HG02623 (cell line): ENCODE measurements around the gene PKP3.
"Not testable (repeated sequence)": the region's sequence is repeated elsewhere in the genome, so short reads cannot be mapped to it uniquely, and the experiment has no call there.

Source experiments
- ATAC-seq: cut with Tn5 transposase; IDR thresholded peaks from one replicate; pipeline ENCODE4 v1.9.1; 2021; ENCODE audit warnings: moderate library complexity; ENCODE audit not compliant: unreplicated experiment

PKP3 gene

GRCh38 chr11:408154-409007 is 14.4 kb downstream of the PKP3 start:
- ATAC-seq: no peak

DNA sequence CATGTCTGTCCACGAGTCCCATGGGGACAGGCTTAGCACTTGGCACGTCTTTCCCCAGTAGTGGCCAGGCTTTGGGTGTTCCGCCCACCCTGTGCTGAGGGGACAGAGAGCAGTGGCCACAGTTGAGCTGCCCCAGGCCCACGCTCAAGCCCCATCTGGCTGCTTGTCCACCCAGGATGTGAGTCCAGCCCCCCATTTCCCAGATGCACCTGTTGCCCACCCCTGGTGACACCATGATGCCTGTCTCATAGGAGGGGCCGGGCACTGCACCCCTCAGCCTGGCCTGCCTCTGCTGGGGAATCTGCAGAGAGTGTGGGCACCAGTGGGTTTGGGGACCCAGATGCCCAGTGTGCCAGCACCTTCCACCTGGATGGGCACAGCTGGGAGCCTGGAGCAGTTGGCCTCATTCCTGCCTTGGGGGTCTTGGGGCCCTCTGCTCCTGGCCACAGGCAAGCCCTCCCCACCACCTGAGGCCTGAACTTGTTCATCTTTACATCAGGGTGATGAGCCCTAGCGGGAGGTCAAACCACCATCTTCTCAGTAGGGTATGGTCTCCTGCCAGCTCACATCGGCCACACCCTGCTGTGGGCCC is 15.1 kb downstream of the PKP3 start:
- ATAC-seq: no peak

GRCh38 chr11:409600-410483 is 15.8 kb downstream of the PKP3 start:
- ATAC-seq: no peak

GRCh38 chr11:410711-411110 is 16.7 kb downstream of the PKP3 start:
- not testable (repeated sequence) for ATAC-seq

- not testable (repeated sequence) for ATAC-seq
Observed at GRCh38 chr11:411520-411919, 17.5 kb downstream of the PKP3 start.

DNA sequence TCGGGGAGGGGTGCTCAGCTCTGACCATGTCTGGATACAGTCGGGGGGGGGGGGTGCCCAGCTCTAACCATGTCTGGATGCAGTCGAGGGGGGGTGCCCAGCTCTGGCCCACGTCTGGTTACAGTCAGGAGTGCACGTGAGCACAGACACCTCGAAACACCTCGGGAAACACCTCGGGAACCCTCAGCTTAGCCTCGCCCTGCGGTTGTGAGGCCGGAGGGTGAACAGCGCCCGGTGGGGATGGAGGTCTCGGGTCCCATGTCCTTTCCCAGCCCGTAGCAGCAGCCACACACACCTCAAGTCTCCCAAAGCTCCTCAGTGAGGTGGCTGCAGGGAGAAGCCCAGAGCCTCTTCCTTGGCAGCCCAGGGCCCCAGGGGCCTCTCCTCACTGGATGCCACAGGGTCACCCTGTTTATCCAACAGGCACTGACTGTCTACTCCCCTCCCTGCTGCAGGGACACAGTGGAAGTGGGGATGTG is 18.7 kb downstream of the PKP3 start:
- no peak for ATAC-seq

- no peak for ATAC-seq
Observed at GRCh38 chr11:413120-414081, 19.4 kb downstream of the PKP3 start.

DNA sequence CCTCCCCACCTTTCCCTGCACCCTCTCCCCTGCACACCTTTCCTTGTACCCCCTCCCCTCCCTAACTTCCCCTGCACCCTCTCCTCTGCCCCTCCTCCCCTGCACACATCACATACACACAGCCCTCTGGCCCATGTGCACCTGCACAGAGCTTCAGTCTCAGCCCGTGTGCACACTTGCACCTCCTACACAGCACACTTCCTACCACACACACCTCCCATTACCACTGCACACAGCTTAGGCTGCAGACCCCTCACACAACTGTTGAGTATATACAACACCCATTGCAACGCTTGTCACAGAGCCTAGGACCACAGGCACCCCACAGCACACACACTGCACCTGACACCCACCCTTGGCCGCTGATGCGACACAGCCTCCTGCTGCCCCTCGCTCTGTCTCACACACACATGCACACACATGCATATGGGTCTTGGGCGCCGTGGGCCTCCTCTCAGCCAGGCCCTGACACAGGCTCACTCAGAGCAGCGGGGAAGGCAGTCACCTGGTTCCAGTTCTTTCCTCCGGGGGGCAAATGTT is 20.4 kb downstream of the PKP3 start:
- ATAC-seq: no peak

DNA sequence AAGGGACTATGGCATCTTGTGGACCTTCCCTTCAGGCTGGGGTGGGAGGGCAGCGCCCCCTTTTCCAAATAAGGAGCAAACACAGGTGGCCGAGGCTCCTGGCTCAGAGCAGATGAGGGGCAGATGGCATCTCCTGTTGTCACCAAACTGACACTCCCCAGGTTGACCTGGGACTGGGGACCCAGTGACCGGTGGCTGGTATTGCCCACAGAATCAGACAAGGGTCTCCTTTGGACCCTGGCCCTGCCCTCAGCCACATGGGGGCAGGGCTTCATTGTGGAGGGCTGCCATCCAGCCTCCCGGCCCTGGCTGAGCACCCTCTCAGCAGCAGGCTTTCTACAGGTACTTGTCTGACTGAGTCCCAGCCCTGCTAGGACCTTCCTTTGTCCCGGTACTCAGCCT is 21.6 kb downstream of the PKP3 start:
- no peak for ATAC-seq

DNA sequence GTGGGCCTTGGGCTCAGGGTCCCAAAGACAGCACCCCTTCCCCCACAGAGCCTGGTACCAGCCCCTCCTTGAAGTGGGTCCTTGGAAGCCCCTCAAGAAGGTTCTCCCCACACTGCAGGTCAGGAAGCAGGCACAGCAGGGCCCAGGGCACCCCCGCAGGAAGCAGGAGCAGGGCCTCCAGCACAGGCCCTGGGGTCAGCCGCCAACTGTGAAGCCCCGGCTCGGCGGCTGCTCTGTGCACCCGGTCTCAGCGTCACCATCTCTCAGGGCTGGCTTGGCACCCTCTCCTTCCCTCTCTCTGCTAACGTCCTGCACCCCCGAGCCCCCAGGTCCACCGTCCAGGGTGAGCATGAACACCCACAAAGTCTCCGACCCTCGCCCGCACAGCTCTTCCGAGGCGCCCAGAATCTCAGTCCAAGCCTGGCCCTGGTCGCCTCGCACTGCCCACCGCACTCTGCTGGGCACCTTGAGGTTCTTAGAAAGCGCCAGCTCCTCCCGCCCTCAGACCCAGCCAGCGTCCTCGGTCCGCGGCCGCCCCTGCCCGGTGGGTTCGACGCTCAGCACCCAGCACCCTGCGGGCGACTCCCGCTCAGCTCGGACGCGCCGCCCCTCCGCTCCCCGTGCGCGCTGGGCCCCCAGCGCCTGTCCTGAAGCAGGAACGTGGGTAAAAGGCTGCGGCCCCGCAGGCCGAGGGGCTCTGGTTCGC is 22.2 kb downstream of the PKP3 start:
- no peak for ATAC-seq

- ATAC-seq: no peak
Observed at GRCh38 chr11:416757-417621, 23.0 kb downstream of the PKP3 start.

DNA sequence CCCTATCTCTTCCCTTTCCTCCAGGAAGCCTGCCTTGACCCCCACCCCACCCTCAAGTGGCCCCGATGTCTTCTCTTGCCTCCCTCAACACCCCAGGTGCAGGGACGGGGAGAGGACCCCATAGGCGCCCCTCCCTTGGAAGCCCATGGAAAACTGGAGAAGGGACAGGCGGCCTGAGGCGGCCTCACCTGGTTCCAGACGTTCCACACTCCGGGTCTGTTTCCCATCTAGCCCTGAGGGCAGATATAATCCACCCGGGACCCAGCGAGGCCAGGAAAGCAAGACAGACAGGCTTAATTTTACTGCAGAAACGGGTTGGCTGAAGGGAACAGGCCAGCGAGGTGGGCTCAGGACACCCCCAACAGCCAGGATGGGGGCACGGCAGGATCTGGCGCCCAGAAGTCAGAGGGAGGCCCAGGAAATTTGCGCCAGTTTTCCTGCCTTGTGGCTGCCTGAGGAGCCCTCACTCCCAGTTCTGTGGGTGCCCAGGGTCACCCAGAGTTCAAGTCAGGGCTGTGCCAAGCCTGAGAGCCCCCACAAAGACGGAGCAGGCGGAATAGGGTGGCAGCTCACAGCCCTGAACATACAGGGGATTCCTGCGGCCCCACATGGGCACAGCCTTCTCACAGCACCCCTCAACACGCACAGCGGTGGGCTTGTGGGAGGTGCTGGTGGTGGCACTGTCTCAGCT is 23.8 kb downstream of the PKP3 start:
- ATAC-seq: no peak

DNA sequence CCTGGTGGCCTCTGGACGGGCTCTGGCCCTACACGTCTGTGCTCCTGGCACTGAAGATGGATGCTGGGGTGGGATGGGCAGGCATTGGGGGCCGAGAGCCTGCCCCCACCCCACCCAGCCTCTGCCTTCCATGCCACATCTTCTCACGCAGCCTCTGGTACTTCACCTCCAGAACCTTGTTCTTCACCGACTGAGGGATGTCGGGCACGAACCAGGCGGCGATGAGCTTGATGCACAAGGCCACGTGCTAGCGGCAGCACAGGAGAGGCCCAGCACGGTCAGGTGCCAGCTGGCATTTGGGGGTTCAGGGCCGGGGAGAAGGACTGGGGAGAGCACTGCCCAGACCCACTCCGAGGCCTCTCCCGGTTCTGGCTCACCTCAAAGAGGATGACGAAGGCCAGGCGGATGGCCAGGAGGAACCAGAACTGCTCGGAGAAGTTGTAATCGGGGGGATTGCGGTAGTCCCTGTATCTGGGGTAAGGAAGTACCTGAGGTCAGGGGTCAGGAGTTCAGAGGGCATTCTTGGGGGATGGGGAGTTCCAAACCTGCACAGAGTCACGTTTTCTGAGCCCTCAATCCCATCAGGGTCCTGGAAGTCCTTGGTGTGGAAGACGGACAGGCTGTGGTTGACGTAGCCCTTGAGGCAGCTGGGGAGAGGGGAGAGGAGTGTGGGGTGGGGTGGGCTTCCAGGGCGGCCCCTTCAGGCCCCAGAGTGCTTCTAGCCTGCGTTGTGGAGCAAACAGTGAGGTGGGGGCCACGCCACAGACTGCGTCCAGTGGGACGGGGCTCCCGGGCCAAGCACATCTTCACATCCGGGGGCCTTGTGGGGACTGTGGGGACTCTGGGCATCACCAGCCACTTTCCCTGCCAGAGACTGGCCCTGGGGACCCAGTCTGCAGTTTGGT is 24.6 kb downstream of the PKP3 start:
- ATAC-seq: no peak

DNA sequence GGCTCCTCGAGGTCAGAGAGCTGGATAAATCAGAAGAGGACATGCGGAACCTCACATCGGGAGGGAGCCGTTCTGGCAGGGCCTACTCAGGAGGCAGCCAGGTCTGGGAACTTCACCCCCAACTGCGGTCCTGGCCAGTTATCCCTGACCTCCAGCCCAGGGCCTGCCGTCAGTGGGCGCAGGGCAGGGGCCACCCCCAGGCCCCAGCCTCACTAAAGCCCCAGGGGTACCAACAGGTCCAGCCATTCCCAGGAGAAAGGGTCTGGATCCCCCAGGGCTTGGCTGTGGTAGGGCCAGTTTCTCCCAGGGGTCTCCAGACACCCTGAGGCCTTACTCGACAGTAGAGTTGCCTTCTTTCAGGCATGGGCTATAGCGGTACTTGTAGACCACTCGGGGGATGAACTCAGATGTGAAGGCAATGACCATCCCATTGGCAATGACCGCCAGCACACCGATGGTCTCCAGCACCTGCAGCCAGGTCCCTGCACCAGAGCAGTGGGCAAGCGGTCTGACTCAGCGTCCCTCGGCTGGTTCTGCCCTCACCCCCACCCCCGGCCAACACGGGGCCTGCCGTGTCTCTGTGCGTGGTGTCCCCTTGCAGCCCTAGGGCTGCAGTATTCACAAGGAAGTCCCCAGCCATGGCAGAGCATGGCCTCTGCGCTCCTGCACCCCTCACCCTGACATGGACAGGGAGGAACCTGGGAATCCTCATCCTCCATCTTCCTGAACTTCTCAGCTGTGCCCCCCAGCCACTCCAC is 25.4 kb downstream of the PKP3 start:
- ATAC-seq: no peak

GRCh38 chr11:420054-420910 is 26.3 kb downstream of the PKP3 start:
- ATAC-seq: no peak
